ENCODE measurements around the gene TOMM22.

DNA sequence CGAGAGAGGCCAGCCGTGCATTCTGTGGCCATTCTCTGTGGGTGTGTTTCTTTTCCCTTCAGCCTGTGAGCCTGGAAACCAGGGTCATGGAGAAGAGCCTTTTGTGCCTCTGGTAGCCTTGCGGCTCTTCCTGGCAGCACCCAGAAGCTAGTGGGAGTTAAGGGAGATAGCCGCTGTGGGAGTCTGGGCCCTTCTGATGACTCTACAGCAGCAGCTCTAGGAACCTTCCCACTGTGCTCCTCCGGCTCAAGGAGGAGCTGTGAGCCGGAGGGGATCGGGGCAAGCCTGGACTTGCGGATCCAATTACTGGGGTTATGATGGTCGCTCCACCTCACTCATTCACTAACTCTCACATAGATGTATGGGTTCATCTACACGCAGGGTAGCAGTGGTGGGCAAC lies 34.5 kb downstream of the TOMM22 start:
- TF ChIP-seq SMC3 (IDR thresholded peaks at IDR 0.05) (no peak), RAD21 (conservative IDR thresholded peaks at IDR 0.05 in 1 of 2, IDR thresholded peaks at IDR 0.05 in 1 of 2) (no peak), RCOR1 (IDR thresholded peaks at IDR 0.05; ENCODE audit: low read depth, low read length) (no peak), MYC (IDR thresholded peaks at IDR 0.05; ENCODE audit: borderline replicate concordance, low read length) (no peak), RNF2 (IDR thresholded peaks at IDR 0.05; ENCODE audit: borderline replicate concordance, low read depth) (no peak), EP300 (IDR thresholded peaks at IDR 0.05) (no peak), HDAC2 (IDR thresholded peaks at IDR 0.05) (no peak), NR3C1 (IDR thresholded peaks at IDR 0.05) (no peak), FOSL2 (IDR thresholded peaks at IDR 0.05) (no peak), FOSL2 (CRISPR knock-in tag; IDR thresholded peaks at IDR 0.05) (no peak), POLR2AphosphoS2 (conservative IDR thresholded peaks at IDR 0.05; ENCODE audit: low read length) (no peak)
- TF ChIP-seq, protein P1, sequence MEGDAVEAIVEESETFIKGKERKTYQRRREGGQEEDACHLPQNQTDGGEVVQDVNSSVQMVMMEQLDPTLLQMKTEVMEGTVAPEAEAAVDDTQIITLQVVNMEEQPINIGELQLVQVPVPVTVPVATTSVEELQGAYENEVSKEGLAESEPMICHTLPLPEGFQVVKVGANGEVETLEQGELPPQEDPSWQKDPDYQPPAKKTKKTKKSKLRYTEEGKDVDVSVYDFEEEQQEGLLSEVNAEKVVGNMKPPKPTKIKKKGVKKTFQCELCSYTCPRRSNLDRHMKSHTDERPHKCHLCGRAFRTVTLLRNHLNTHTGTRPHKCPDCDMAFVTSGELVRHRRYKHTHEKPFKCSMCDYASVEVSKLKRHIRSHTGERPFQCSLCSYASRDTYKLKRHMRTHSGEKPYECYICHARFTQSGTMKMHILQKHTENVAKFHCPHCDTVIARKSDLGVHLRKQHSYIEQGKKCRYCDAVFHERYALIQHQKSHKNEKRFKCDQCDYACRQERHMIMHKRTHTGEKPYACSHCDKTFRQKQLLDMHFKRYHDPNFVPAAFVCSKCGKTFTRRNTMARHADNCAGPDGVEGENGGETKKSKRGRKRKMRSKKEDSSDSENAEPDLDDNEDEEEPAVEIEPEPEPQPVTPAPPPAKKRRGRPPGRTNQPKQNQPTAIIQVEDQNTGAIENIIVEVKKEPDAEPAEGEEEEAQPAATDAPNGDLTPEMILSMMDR (IDR thresholded peaks at IDR 0.05): no peak
- TF ChIP-seq, protein P2, sequence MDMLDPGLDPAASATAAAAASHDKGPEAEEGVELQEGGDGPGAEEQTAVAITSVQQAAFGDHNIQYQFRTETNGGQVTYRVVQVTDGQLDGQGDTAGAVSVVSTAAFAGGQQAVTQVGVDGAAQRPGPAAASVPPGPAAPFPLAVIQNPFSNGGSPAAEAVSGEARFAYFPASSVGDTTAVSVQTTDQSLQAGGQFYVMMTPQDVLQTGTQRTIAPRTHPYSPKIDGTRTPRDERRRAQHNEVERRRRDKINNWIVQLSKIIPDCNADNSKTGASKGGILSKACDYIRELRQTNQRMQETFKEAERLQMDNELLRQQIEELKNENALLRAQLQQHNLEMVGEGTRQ (IDR thresholded peaks at IDR 0.05): no peak
- TF ChIP-seq, protein P3, sequence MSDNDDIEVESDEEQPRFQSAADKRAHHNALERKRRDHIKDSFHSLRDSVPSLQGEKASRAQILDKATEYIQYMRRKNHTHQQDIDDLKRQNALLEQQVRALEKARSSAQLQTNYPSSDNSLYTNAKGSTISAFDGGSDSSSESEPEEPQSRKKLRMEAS (IDR thresholded peaks at IDR 0.05): no peak

Data from A549 (cell line).